GM18907 (cell line): Measurements from ENCODE around the gene SEMA3C.

Experiments
- ATAC-seq: cut with Tn5 transposase; IDR thresholded peaks from one replicate; pipeline ENCODE4 v1.9.1; 2021; ENCODE audit warnings: mild to moderate bottlenecking, moderate library complexity; ENCODE audit not compliant: unreplicated experiment

The SEMA3C gene

DNA sequence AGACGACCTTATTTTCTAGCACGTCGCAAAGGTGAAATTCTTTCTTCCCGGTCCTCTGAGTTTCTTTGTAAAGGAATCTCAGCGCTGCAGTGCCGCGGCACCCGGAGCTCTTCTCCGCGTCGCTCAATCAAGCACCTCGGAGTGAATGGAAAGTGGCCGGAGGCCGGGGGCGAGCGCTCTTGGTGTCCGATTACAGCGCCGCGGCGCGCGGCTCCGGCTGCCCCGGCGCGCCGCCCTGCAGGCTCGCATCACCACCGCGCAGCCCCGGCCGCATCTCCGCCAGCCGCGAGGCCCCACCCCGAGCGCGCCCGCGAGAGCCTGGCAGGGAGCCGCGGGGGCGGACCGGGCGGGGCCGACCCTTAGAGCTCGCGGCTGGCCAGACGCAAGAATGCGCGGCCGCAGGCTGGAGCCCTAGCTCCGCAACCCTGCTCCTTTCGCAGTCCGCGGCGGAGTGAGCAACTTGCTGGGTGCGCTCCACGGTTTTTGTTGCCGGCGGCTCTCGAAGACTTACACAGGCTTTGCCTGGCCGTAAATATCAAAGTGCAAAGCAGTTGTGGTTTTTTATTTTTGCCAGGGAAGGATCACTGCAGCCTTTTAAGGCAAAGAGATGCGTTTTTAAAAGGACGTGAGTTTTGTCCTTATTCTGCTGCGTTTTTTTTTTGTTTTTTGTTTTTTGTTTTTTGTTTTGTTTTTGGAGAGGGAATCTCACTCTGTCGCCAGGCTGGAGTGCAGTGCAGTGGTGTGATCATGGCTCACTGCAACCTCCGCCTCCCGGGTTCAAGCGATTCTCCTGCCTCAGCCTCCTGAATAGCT lies at the start of gene SEMA3C:
Gene SEMA3C, minus strand, starts transcription at position 143 of the 813 bp plus-strand sequence. CDS start 2,270 bp downstream, outside the sequence.
- ATAC-seq, result peak; percentile 75

DNA sequence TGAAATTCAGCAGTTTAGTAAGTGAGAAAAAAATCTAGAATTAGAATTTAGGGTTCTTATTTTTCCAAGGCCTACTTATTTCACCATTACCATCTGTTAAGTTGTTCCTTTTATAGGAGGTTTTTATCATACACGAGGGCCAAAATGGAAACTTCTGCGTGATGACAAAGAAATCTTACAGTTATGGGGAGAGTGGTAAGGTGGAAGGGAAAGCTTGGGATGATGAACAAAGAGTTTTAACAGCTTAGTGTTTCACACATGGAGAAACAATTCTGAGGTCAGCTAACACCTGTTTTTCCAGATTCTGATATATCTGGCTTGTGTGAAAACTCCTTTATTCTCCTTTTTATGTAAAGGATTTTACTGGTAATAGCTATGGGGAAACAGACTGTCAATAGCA lies 49.8 kb upstream of the SEMA3C start:
- ATAC-seq, result no peak

DNA sequence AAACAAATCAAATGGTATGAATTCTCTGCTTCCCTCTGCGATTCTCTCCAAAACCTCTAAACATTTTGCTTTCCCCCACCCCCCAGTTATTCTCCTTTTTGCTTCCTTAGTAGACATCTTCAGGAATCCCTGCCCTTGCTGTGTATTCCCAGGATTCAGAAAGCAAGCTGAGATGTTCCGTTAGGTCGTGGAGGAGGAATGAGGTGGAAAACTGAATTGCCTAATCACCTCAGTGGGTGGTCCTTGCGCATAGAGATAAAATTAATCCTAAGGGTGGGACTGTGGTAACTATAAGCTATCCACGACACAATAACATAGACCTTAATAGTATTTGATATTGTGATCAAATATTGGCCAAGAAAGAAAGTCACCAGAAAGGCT lies 49.1 kb upstream of the SEMA3C start:
- ATAC-seq, result no peak

DNA sequence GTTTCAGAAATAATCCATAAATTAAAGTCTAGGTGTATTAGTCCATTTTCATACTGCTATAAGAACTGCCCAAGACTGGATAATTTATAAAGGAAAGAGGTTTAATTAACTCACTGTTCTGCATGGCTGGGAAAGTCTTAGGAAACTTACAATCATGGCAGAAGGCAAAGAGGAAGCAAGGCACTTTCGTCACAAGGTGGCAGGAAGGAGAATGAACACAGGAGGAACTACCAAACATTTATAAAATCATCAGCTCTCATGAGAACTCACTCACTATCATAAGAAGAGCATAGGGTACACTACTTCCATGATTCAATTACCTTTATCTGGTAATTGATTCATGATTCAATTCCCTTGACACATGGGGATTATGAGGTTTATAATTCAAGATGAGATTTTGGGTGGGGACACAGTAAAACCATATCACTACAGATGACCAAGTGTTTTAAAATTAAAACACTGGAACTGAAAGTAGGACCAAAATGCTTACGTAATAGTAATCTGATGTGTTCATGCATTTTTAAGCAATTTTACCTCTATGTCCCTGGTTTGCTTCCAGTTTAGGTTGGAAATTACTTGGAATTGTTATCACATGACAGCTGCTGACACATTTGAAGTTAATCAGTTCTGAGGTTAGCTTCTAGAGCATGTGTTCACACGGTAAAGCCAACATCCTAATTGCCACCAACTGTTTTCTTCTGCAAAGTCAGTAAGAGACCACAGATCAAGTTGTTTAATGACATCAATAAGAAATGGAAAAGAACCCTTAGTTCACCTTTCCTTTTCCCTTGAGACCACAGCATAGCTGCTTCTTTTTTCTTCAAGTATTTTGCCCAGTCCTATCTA lies 48.4 kb upstream of the SEMA3C start:
- no peak for ATAC-seq

DNA sequence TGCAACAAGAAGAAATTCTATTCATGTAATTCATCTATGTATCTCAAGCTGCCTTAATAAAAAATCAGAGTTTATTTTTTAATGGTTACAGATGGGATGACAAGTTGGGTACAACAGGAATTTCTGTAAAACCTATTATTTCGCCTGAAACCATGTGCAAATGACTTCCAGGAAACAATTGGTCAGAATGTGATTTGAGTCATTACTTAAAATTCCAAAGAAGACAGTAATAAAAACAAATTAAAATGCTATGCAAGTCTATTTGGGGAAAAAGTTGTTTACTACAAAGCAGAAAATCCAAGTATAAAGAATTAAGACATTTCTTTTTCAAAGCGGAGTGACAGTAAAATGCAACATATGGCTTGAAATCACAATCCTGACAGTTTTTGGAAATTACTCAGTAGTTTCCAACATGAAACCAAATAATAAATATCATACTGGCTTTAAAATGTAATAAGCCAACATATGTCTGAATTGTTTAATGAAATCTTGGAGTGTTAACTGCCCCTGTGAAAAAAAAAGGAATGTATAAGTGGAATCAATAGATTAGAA lies 41.5 kb upstream of the SEMA3C start:
- ATAC-seq, result no peak

DNA sequence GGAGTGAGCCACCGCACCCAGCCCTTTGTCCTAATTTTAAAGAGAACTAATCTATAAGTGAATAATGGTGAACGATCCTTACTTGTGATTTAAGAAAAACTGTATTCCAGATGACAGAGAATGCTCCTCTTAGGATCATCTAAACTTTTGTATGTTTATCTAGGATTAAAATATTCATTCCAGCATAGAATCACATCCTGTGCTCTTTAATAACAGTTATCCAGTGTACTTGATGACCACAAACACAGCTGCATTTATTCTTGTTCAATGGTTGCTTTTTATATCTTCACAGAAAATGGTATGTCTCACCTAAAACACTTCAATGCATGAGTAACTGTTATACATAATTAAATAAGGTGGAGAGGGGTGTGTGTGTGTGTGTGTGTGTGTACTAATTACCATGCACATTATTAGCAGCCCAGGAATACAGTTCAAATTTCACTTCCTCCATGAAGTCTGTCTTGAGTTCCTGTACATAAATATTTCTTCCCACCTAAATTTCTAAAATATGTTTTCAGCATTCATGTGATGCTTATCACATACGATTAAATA lies 38.5 kb upstream of the SEMA3C start:
- ATAC-seq, result no peak

DNA sequence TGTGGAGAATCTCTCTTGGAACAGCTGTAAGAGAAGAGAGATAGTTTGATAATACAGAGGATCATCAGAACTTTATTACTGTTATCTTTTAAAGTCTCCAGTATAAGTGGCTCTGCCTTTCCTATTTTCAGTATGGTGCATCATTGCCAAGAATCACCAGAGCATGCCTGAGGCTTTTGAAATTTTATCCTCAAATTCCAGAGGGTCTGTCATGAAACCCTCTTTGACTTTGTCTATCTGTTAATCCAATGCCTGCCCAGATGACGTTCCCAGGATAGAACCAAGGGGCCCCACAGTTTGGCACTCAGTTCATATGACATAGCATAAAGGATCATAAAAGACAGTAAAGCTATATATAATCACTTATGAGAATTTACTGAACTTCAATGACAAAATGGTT lies 35.3 kb upstream of the SEMA3C start:
- ATAC-seq, result no peak

DNA sequence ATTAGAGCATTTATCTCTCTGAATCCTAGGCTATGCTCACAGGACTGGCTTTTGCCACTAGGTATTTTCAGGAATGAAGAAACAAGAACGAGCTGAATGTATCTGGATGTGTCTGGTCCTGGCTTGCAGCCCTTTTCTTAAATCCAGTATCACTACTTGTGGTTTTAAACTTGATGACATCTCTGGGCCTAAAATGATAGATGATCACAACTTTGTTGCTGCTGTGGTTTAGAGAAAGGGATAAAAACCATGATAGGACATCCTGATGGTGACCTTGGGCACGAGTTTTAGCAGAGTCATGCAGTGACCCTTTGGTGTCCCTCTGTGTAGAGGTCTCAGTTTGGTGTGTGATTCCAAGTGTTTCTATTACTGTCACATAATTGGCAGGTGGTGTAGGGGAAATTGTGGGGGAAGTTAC lies 31.7 kb upstream of the SEMA3C start:
- no peak for ATAC-seq

DNA sequence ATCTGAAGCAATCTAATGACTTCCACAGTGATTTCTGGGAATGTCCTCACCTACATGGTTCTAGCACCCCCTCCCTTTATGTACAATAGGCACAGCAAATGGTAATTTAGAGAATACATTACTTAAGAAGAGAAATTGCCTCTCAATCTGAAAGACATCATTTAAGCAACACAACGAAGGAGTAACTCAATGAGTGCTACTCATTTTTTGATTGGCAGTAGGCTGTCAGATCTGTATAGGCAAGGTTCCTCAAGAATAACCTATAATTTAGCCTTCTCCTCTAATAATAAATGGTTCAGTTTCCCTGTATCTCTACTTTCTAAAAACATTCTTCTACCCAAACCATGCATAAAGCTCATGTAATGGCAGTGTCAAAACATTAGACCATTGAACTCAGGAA lies 30.6 kb upstream of the SEMA3C start:
- no peak for ATAC-seq

DNA sequence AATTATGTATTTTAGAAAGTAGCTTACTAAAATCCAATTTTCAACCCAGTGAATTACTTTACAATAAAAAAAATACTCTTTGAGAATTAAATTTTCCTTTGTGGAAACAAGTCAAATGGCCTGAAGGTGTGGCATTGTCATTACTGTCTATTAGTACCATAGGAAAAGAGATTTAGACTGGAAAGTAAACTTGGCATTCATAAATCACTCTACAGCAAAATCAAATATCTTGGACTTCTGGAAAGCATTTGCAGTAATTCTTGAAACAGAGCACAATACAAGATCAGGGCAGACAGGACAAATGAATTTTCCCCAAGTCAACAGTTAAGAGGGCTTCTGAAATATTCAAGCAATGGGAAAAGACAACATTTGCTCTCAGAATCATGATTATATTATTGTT lies 28.0 kb upstream of the SEMA3C start:
- ATAC-seq, result no peak

DNA sequence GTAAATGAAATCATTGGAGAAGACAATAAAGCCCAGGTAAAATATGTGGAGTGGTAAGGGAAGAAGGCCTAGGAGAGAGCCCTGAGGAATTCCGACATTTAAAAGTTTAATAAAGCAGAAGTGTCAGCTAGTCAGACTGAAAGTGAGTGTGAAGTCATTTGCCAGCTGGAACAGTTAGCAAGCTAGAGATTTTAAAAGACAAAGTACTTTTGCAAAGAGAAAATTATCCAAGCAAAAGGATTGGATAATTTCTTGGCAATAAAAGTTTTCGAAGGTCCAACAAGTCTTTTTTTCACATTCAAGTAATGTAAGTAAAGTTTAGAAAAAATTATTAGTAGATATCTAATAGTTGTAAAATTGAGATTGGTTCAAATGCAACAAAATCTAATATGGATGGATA lies 27.1 kb upstream of the SEMA3C start:
- no peak for ATAC-seq

DNA sequence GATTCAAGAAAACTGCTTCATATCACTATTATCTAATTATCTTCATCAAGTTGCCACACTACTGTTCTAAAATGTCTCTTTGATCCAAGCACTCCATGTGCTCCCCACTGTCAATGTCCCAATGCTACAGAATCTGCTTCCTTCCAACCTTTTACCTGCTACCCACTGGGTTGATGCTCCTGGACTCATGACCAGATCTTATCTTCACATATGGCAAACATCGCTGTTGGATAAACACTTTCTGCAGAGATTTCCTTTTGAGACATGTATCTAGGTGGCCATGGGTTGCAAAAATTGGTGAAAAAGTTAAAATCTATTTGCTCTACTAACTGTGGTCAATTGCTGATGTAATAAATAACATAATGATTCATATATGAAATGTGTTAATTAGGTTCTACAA lies 24.5 kb upstream of the SEMA3C start:
- no peak for ATAC-seq

DNA sequence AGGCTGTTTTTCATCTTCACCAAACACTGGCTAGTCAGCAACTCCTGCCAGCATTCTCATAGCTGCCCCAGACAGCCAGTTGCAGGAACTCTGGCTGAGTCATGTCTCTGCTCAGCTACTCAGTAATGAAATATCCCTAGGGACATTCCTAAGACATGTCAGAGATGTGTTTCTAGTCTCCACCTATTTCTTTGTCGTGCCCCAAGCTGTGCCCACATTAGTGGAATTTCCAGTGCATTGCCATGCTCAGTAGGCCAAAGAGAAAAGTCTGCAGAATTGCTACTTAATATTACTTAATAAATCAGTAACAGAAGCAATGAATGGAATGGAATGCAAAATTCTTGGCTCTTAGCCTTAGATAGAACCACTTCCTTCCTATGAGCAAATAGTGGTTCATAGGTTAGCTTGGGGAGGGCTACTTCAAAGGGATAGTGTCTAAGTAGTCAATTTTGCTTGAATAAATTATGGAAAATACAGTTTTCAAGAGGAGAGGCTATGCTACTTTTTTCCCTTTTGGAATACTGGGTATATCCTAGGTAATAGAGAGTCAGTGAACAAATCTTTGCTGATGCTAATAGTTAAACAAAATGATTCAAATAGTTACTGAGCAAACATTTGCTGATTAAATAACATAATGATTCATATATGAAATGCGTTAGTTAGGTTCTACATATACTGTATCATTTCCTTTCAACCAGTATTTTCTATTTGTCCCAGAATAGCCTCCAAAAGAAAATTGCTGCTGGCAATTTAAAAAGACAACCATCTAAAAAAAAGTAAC lies 23.6 kb upstream of the SEMA3C start:
- no peak for ATAC-seq

DNA sequence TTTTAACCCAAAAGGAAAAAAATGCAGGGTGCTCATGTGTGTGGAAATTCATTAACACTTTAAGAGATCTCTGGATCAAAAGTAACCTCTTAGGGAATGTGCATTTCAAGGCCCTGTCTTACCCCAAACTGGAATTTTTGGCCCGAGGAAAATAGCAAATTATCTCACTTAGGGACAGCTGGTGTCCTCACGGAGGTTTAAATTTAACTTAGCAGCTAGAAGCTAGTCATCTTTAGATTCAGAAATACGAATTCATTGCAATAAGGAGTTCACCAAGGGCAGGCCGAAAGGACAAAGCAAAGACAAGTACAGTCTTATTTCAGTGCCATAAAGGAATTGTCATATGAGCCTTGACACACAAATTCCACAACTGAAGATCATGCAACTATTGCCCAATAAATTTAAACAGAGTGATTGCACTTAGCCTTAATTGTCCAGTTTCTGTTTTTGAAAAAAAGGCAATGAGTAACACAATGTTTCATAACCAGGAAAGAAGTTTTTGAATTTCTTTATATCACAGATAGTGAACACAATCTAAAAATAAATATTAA lies 22.4 kb upstream of the SEMA3C start:
- ATAC-seq, result no peak

DNA sequence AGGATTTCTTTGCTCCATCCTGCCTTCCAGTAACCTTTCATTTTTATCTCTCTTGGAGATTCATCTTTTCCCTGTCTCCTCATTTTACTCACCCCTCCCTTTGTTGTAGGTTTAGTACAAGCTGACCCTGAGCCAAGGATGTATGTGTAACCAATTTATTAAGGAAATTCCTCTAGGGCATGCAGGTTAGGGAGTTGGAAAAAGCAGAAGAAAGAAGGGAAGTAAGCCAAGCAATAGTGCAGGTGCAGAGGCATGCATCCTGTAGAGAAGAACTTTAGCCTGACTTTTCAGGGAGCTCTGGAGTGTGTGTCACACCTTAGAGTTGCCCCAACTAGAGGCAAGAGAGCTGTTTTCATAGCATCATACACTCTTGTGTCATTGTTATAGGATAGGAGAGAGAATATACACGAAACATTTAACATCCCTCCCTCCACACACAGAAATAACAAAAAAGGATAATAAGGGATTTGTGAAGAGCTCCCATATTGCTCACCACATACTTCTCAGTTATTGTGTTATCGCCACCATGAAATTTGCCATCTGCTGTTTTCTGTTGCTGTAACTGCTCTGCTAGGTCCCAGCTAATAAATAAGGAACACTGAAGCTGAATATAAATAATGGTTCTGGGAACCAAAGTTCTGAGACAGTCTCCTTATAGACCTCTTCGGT lies 21.8 kb upstream of the SEMA3C start:
- ATAC-seq, result no peak

DNA sequence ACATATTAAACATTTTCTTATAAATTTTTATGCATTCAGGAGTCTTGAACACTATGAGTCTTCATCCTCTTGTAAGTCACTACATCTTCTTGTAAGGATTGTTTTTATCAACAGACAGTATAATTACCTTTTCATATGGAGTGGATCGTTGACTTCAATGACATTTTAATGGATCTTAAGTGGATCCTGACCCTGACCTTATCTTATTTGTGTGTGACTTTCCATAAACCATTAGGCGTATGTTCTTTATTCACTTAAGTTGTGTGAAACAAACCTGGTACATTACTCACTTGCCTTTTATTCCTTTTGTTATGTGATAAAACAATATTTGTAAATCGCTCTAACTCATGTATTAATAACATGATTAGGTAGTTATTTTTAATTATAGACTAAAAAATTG lies 18.5 kb upstream of the SEMA3C start:
- no peak for ATAC-seq

DNA sequence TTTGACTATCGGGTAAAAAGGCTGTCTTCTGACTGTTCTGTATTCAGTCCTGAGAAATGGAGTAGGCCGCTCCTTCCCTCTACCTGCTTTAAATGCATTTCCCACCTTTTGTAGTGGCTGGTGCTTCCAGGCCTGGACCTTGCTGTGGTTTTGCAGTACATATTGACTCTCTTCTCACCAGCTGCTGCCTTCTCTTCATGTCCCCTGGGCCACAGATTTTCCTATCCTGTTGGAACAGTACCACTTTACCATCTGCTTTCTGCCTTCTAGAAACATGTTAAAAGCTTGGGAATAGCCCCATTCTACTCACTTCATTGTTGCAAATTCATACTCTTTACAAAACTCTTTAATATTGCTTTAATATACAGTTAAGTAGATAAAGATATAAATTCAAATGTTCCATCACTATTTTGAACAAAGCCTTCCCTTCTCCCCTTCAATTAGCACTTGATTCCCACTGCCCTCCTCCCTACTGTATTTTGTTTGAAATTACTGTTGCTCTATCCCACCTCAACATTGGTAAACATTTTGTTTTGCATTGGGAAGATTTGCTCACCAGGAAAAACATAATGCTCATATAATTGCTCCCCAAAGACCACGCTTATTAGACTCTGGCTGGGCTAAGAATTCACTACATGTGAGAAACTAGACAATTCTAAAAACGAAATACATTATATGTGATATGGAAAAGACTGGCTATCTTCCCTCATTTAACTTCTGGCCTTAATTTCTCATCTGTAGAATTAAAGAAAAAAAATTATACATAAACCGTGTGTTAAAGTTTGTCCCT lies 17.3 kb upstream of the SEMA3C start:
- ATAC-seq, result no peak

DNA sequence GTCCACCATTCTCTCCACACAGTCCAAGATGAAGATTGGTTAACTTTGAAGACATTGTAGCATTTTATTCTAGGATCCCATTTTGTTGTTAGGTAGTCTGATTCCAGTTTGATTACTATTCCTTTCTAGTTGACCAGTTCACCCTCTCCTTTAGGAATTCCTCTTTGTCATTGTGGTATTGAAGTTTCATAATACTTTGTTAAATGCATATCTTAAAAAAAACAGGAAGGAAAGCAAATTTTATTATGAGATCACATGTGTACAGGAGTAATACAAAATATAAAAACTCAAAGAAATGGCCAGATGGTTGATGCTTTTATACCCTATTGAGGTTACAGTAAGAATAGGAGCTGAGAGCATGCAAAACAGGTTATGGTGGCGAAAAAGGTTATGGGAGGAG lies 15.5 kb upstream of the SEMA3C start:
- no peak for ATAC-seq

DNA sequence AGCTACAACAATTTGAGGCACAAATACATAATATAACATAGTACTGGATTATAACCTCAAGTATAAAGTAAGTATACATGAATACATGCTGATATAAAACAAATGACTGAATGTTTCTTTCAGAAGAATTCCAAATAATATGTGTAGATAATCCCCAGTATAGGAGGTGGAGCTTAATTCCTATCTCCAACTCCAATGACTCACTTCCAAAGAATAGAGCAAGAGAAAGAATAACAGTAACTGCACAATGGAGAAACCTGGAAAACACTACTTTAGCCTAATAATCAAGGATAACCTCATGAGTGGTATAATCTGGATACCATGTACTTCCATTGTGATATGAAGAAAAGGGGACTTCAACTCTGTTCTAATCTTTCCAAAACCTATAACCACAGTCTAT lies 13.7 kb upstream of the SEMA3C start:
- no peak for ATAC-seq
